Naive thymus-derived CD8-positive, alpha-beta T cell (primary cell): ENCODE data around the gene DIRAS1. TPM values are rescaled to one million over a fixed set of nuclear protein-coding genes. Genes with fewer than 3 reads are reported as not detected.

Experiments used
- ATAC-seq, 2 donors: fragments of 150-1000 bp; cut with Tn5 transposase in 1 of 2; sonication (Bioruptor Pico), chemical (Tn5 transposase) in 1 of 2; 1 replicate in 1 of 2; 2 replicates in 1 of 2; pipeline ENCODE4 v1.10.0; 2021; ENCODE audit warnings: mild to moderate bottlenecking in 2 of 2, moderate library complexity in 2 of 2
- POLR2A ChIA-PET: fragments of 350-600 bp; sonication (Branson Sonifier 250); formaldehyde crosslinking; loops from one replicate; lab custom pipeline; 2021; ENCODE audit warnings: antibody characterized with exemption; lab: Charles Lee
- DNase-seq, 10 donors: peaks; one replicate each; pipeline versions ENCODE4 v3.0.0 to v3.0.0-alpha.2; 2020 to 2022
- H3K27ac Mint-ChIP-seq, 10 donors: one replicate each; pipeline ENCODE4 v1.8.0; 2020 to 2022; ENCODE audit warnings: mild to moderate bottlenecking in 10 of 10, mixed read lengths in 10 of 10, moderate library complexity in 4 of 10, inconsistent platforms in 1 of 10
- H3K27me3 Mint-ChIP-seq, 5 donors: one replicate each; pipeline ENCODE4 v1.8.0; 2021 to 2022; ENCODE audit warnings: mixed read lengths in 5 of 5
- H3K36me3 Mint-ChIP-seq, 3 donors: one replicate each; pipeline ENCODE4 v1.8.0; 2020 to 2022; ENCODE audit warnings: mixed read lengths in 3 of 3, mild to moderate bottlenecking in 2 of 3, inconsistent platforms in 1 of 3
- H3K4me1 Mint-ChIP-seq, 4 donors: one replicate each; pipeline ENCODE4 v1.8.0; 2021 to 2022; ENCODE audit warnings: mixed read lengths in 4 of 4
- H3K4me3 Mint-ChIP-seq, 10 donors: one replicate each; pipeline ENCODE4 v1.8.0; 2020 to 2022; ENCODE audit warnings: mild to moderate bottlenecking in 10 of 10, mixed read lengths in 10 of 10, moderate library complexity in 6 of 10, inconsistent platforms in 1 of 10
- H3K9me3 Mint-ChIP-seq, 9 donors: one replicate each; pipeline ENCODE4 v1.8.0; 2020 to 2022; ENCODE audit warnings: mixed read lengths in 9 of 9, mild to moderate bottlenecking in 3 of 9, inconsistent platforms in 1 of 9, moderate library complexity in 1 of 9
- polyA plus RNA-seq, 3 donors: library from polyadenylated mRNA; unstranded; fragments of 300-500 nt; fragmentation: Illumina TruSeq; gene quantifications; one replicate each; pipeline ENCODE4 v1.2.3, GENCODE V29; 2021
- total RNA-seq, 8 experiments: library from RNA in 2 of 8; stranded (reverse) in 2 of 8; gene quantifications; one replicate each; pipeline ENCODE4 v1.2.3 and lab custom pipeline; 2021 to 2026

Gene DIRAS1, protein sequence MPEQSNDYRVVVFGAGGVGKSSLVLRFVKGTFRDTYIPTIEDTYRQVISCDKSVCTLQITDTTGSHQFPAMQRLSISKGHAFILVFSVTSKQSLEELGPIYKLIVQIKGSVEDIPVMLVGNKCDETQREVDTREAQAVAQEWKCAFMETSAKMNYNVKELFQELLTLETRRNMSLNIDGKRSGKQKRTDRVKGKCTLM
- total RNA-seq (under 1 TPM; 0.75 to 0.77 TPM), polyA plus RNA-seq (not detected), total RNA-seq (lab: John Stamatoyannopoulos, UW) (0 to 0.07 (median 0) reads per million in 6 experiments)

DNA sequence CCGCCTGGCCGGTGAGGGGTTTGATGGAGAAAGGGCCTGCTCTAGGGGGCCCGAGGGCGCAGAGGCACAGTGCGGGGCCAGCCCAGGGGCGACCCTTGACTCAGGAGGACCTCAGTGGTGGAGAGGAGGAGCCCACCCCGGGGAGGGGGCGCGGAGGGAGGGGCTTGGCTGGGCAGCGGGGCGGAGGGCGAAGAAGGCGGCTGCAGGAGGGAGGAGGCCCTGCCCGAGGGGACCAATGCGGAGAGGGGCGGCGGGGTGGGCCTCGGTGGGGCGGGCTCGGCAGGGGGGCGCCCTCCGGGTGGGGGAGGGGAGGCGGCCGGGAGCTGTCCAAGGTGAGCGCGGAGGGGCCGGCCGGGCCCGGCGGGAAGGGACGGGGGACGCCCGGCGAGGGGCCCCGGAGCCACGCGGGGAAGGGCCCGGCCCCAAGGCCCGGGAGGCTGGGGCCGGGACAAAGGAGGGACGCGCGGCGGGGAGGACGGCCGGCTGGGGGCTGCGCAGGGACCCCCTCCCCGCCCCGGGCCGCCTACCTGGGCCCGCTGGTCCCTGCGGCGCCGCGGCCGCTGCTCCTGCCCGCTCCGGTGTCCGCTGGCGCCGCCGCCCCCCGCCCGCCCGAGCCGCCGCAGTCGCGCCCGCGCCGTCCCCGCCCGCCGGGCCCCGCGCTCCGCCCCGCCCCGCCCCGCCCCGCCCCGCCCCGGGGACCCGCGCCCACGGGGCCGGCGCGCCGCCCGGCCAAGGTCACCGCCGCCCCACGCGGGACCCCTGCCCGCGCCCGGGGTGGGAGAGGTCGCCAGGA is at the start of gene DIRAS1:
Gene DIRAS1 (minus strand): TSS at position 596 of the 793 bp plus-strand sequence. CDS start 3,566 bp downstream, outside the sequence.
- Mint-ChIP-seq H3K27me3 (peaks cover 6 to 57% (median 19%) of the 10 kb centered on the region in 5 donors), H3K27ac (peak within 1 kb of the TSS in 4 of 10 donors; percentile 17 to 65 (median 56)), H3K36me3 (peaks cover 0 to 6% (median 0%) of the 10 kb centered on the region in 3 donors), H3K4me1 (peaks cover 0 to 16% (median 11%) of the 10 kb centered on the region in 4 donors), H3K9me3 (peaks cover 0 to 3% (median under 1%) of the 10 kb centered on the region in 9 donors), H3K4me3 (peak within 1 kb of the TSS; percentile 50 to 75 (median 66))
- ATAC-seq = peak; percentile 22 to 30
- DNase-seq = no peak
- POLR2A ChIA-PET = interaction anchor here (0.6 kb wide), 2 partner anchors 17 to 198 kb away, joined by 4 to 6 read pairs; no protein-coding TSS in a partner anchor

GRCh38 chr19:2770055-2771013 is 49.2 kb upstream of the DIRAS1 start:
- Mint-ChIP-seq H3K4me1 (peaks cover 11 to 31% (median 21%) of the 10 kb centered on the region in 4 donors), H3K4me3 (no peak overlapping the region), H3K9me3 (no peaks in the 10 kb centered on the region), H3K27ac (peak overlapping the region in 2 of 10 donors; percentile 48 to 72), H3K27me3 (no peaks in the 10 kb centered on the region), H3K36me3 (peaks cover 0 to 19% (median 3%) of the 10 kb centered on the region in 3 donors)
- POLR2A ChIA-PET = interaction anchor here (0.7 kb wide), 1 partner anchor 15 kb away, joined by 4 read pairs; the partner anchor contains the start of gene THOP1
- ATAC-seq = no peak
- DNase-seq = no peak

- H3K36me3 Mint-ChIP-seq = peaks cover 0 to 31% (median 0%) of the 10 kb centered on the region in 3 donors
- ATAC-seq = no peak
These were observed 48.0 kb upstream of the DIRAS1 start for GRCh38 chr19:2769218-2769617.

GRCh38 chr19:2768365-2769132 is 47.4 kb upstream of the DIRAS1 start:
- peaks cover 0 to 37% (median 0%) of the 10 kb centered on the region in 3 donors for H3K36me3 Mint-ChIP-seq
- POLR2A ChIA-PET = no interaction called here
- DNase-seq (no peak), ATAC-seq (no peak)
- no peak overlapping the region for H3K27ac Mint-ChIP-seq
- H3K4me3 Mint-ChIP-seq = no peak overlapping the region
- no peaks in the 10 kb centered on the region for H3K9me3 Mint-ChIP-seq
- H3K4me1 Mint-ChIP-seq = peaks cover 3 to 16% (median 7%) of the 10 kb centered on the region in 4 donors
- no peaks in the 10 kb centered on the region for H3K27me3 Mint-ChIP-seq

More at GRCh38 chr19:2769218-2769617, 48.0 kb upstream of the DIRAS1 start:
- POLR2A ChIA-PET = no interaction called here
- Mint-ChIP-seq H3K27ac (no peak overlapping the region), H3K27me3 (no peaks in the 10 kb centered on the region), H3K4me3 (no peak overlapping the region), H3K9me3 (no peaks in the 10 kb centered on the region), H3K4me1 (peaks cover 5 to 20% (median 11%) of the 10 kb centered on the region in 4 donors)
- DNase-seq = no peak

GRCh38 chr19:2767688-2768087 is 46.5 kb upstream of the DIRAS1 start:
- Mint-ChIP-seq H3K27me3 (no peaks in the 10 kb centered on the region), H3K9me3 (no peaks in the 10 kb centered on the region), H3K36me3 (peaks cover 0 to 43% (median 0%) of the 10 kb centered on the region in 3 donors), H3K4me3 (no peak overlapping the region), H3K4me1 (peaks cover 3 to 16% (median 7%) of the 10 kb centered on the region in 4 donors), H3K27ac (no peak overlapping the region)
- DNase-seq (no peak), ATAC-seq (no peak)
- POLR2A ChIA-PET = no interaction called here

DNA sequence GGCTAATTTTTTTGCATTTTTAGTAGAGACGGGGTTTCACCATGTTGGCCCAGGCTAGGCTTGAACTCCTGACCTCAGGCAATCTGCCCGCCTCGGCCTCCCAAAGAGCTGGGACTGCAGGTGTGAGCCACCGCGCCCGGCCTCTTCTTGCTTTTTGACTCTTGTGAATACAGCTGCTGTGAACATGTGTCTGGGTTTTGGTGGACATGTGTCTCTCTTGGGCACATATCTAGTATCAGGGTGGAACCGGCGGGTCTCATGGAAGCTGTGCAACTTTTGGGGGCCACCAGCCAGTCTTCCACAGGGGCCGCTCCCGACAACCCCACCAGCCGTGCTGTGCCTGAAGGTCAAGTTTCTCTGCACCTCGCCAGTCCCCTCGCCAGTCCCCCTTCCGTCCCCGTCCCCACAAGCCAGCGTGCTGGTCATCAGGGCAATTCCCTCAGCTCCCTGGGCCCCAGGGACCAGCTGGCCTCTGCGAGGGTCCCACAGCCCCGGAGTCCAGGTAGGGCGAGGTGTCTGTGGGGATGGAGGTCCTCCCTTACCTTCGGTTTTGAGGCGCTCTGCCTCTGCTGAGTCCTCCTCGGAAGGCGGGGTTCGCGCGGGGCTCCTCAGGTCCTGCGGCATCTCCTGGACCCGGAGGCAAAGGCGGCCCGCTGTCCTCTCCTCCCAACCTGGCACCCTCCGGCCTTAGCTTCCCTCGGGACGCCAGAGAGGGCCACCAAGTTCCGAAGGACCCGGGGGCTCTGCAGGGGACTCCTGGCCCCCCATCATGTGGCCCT is 45.6 kb upstream of the DIRAS1 start:
- Mint-ChIP-seq H3K27me3 (no peaks in the 10 kb centered on the region), H3K4me1 (peaks cover 0 to 11% (median 1%) of the 10 kb centered on the region in 4 donors), H3K36me3 (peaks cover 0 to 48% (median 2%) of the 10 kb centered on the region in 3 donors), H3K27ac (no peak overlapping the region), H3K4me3 (no peak overlapping the region), H3K9me3 (no peaks in the 10 kb centered on the region)
- ATAC-seq (no peak), DNase-seq (no peak)
- POLR2A ChIA-PET = no interaction called here

GRCh38 chr19:2765376-2765775 is 44.2 kb upstream of the DIRAS1 start:
- no peak overlapping the region for H3K27ac Mint-ChIP-seq
- no peak for ATAC-seq
- no peak for DNase-seq
- H3K4me3 Mint-ChIP-seq = no peak overlapping the region
- H3K27me3 Mint-ChIP-seq = no peaks in the 10 kb centered on the region
- no peaks in the 10 kb centered on the region for H3K9me3 Mint-ChIP-seq
- H3K36me3 Mint-ChIP-seq = peaks cover 0 to 52% (median 2%) of the 10 kb centered on the region in 3 donors
- H3K4me1 Mint-ChIP-seq = peaks cover 0 to 3% (median 0%) of the 10 kb centered on the region in 4 donors
- POLR2A ChIA-PET = interaction anchor here (0.6 kb wide), 1 partner anchor 585 kb away, joined by 6 read pairs; no protein-coding TSS in a partner anchor

DNA sequence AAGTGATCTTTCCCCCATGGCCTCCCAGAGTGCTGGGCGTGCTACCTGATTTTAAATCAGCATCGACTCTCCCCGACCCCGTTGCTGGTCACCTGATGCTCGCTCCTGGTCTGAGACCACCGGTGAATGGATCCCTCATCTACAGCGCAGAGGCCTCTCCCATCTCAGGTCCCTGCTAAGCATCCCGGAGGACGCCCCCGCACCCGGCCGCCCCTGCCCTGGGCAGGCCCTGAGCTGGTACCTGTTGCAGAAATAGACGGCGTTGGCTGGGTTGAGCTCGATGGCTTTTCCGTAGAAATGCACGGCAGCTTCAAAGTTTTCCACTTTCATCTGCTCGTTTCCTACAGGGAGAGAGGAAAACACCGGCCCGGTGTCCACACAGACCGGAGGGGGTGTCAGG is 43.8 kb upstream of the DIRAS1 start:
- no peaks in the 10 kb centered on the region for H3K27me3 Mint-ChIP-seq
- peaks cover 0 to 54% (median 2%) of the 10 kb centered on the region in 3 donors for H3K36me3 Mint-ChIP-seq
- H3K4me1 Mint-ChIP-seq = peaks cover 0 to 2% (median 0%) of the 10 kb centered on the region in 4 donors
- H3K9me3 Mint-ChIP-seq = no peaks in the 10 kb centered on the region
- H3K4me3 Mint-ChIP-seq = no peak overlapping the region
- no peak overlapping the region for H3K27ac Mint-ChIP-seq
- ATAC-seq (no peak), DNase-seq (no peak)
- POLR2A ChIA-PET = interaction anchor here (0.6 kb wide), 1 partner anchor 586 kb away, joined by 6 read pairs; no protein-coding TSS in a partner anchor

DNA sequence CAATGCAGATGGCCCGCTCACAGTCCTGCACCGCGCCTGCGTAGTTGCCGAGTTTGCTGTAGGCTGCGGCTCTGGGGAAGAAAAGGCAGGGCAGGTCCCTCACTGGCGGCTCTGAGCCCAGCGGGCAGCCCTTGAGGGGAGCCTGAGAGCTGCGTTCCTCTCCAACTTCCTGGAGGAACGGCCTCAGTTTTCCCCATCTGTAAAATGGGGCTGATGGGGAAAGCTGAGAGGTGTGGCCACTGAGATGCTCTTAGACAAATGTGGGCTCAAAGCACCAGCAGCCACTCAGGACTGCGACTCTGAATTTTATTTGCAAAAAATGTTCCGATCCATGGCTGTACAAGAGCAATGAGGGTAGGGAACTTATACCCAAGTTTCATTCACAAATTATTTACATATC is 42.5 kb upstream of the DIRAS1 start:
- H3K27ac Mint-ChIP-seq = peak overlapping the region in 1 of 10 donors; percentile 34
- H3K4me1 Mint-ChIP-seq = peaks cover 0 to 2% (median 0%) of the 10 kb centered on the region in 4 donors

GRCh38 chr19:2762783-2763496 is 41.8 kb upstream of the DIRAS1 start:
- no peaks in the 10 kb centered on the region for H3K27me3 Mint-ChIP-seq
- H3K9me3 Mint-ChIP-seq = no peaks in the 10 kb centered on the region
- ATAC-seq (no peak), DNase-seq (no peak)
- H3K4me1 Mint-ChIP-seq = peaks cover 0 to 2% (median 0%) of the 10 kb centered on the region in 4 donors
- H3K36me3 Mint-ChIP-seq = peaks cover 0 to 65% (median 8%) of the 10 kb centered on the region in 3 donors
- POLR2A ChIA-PET = no interaction called here
- no peak overlapping the region for H3K27ac Mint-ChIP-seq
- no peak overlapping the region for H3K4me3 Mint-ChIP-seq

More for the DNA sequence above, 42.5 kb upstream of the DIRAS1 start:
- POLR2A ChIA-PET = no interaction called here
- no peak for ATAC-seq
- H3K9me3 Mint-ChIP-seq = no peaks in the 10 kb centered on the region
- H3K36me3 Mint-ChIP-seq = peaks cover 0 to 64% (median 6%) of the 10 kb centered on the region in 3 donors
- H3K4me3 Mint-ChIP-seq = no peak overlapping the region
- no peaks in the 10 kb centered on the region for H3K27me3 Mint-ChIP-seq
- DNase-seq = no peak
